IMR-90 (cell line): Measurements from ENCODE around the gene SCYGR6. TPM values are rescaled to one million over a fixed set of nuclear protein-coding genes. Genes with fewer than 3 reads are reported as not detected.
"Not testable (repeated sequence)": the region's sequence is repeated elsewhere in the genome, so short reads cannot be mapped to it uniquely, and the experiment has no call there.

Experiments used
- ATAC-seq: fragments of 200-7000 bp; cut with Tn5 transposase; 2 replicates; pipeline ENCODE4 v1.9.1; 2020; ENCODE audit warnings: low read depth, mild to moderate bottlenecking, moderate library complexity
- BruUV-seq: library from RNA; stranded (reverse); fragments of 400-500 nt; replicated peaks from 2 replicates; lab custom pipeline; 2021; lab: Mats Ljungman, UMichigan
- CTCF ChIA-PET: fragments of 300-600 bp; formaldehyde crosslinking; extraction: SDS; loops from one replicate; lab custom pipeline; 2021; ENCODE audit warnings: antibody characterized with exemption; lab: Yijun Ruan, JAX
- POLR2A ChIA-PET: fragments of 300-600 bp; sonication (Branson Sonifier 250); formaldehyde crosslinking; loops from one replicate; lab custom pipeline; 2022; ENCODE audit warnings: antibody characterized with exemption; ENCODE audit not compliant: unreplicated experiment; lab: Charles Lee
- DNase-seq: peaks from one replicate; pipeline ENCODE4 v3.0.0; 2013
- H2AFZ ChIP-seq: replicated peaks from 2 replicates; pipeline ENCODE3; 2013; ENCODE audit warnings: low read length, mild to moderate bottlenecking; ENCODE audit not compliant: poor library complexity
- H2AK5ac ChIP-seq: 2 replicates; pipeline ENCODE4 v1.6.1; 2013; ENCODE audit warnings: low read depth, low read length, inconsistent platforms
- H2AK9ac ChIP-seq: replicated peaks from 2 replicates; pipeline ENCODE3; 2013; ENCODE audit warnings: mild to moderate bottlenecking, low read depth, low read length, moderate library complexity; ENCODE audit not compliant: poor library complexity
- H2BK120ac ChIP-seq: 2 replicates; pipeline ENCODE4 v1.6.1; 2013; ENCODE audit warnings: low read depth, low read length, inconsistent platforms
- H2BK15ac ChIP-seq: 3 replicates; pipeline ENCODE4 v1.6.1; 2013; ENCODE audit warnings: low read depth, low read length, inconsistent platforms
- H2BK20ac ChIP-seq: 2 replicates; pipeline ENCODE4 v1.6.1; 2013; ENCODE audit warnings: low read depth, mild to moderate bottlenecking, inconsistent platforms, low read length, moderate library complexity
- H2BK5ac ChIP-seq: 2 replicates; pipeline ENCODE4 v1.6.1; 2013; ENCODE audit warnings: mild to moderate bottlenecking, low read depth, low read length, inconsistent platforms; ENCODE audit not compliant: poor library complexity, severe bottlenecking
- H3K14ac ChIP-seq: replicated peaks from 2 replicates; pipeline ENCODE4 v1.6.1; 2013; ENCODE audit warnings: low read depth, low read length, inconsistent platforms
- H3K18ac ChIP-seq: 2 replicates; pipeline ENCODE4 v1.6.1; 2013; ENCODE audit warnings: low read depth, low read length, control low read depth
- H3K23ac ChIP-seq: 2 replicates; pipeline ENCODE4 v1.6.1; 2013; ENCODE audit warnings: low read depth, low read length, inconsistent platforms
- H3K27ac ChIP-seq: 2 replicates; pipeline ENCODE4 v1.5.1; 2013; ENCODE audit warnings: mild to moderate bottlenecking, control low read depth, low read length; ENCODE audit not compliant: insufficient read depth
- H3K27me3 ChIP-seq: 2 replicates; pipeline ENCODE4 v1.6.1; 2013; ENCODE audit warnings: low read length; ENCODE audit not compliant: control insufficient read depth, insufficient read depth
- H3K36me3 ChIP-seq: 2 replicates; pipeline ENCODE4 v1.6.1; 2013; ENCODE audit warnings: low read length, mixed read lengths; ENCODE audit not compliant: control insufficient read depth, insufficient read depth
- H3K4ac ChIP-seq: 2 replicates; pipeline ENCODE4 v1.6.1; 2013; ENCODE audit warnings: low read depth, low read length, inconsistent platforms
- H3K4me1 ChIP-seq: 2 replicates; pipeline ENCODE4 v1.6.1; 2013; ENCODE audit warnings: low read length, mixed read lengths; ENCODE audit not compliant: control insufficient read depth, insufficient read depth
- H3K4me2 ChIP-seq: 2 replicates; pipeline ENCODE4 v1.6.1; 2013; ENCODE audit warnings: low read depth, mild to moderate bottlenecking, control low read depth, low read length, moderate library complexity
- H3K4me3 ChIP-seq: 2 replicates; pipeline ENCODE4 v1.5.1; 2013; ENCODE audit warnings: low read depth, mild to moderate bottlenecking, control low read depth, low read length, moderate library complexity; ENCODE audit not compliant: insufficient read depth
- H3K56ac ChIP-seq: 2 replicates; pipeline ENCODE4 v1.6.1; 2013; ENCODE audit warnings: low read length, inconsistent platforms; ENCODE audit not compliant: insufficient read depth; ENCODE audit errors: extremely low read depth
- H3K79me1 ChIP-seq, 2 experiments: 2 replicates each; pipeline ENCODE4 v1.6.1; 2013; ENCODE audit warnings: low read length in 2 of 2, inconsistent platforms in 1 of 2, low read depth in 1 of 2
- H3K9ac ChIP-seq: 2 replicates; pipeline ENCODE4 v1.6.1; 2013; ENCODE audit warnings: low read depth, low read length, control low read depth
- H3K9me1 ChIP-seq: 2 replicates; pipeline ENCODE4 v1.6.1; 2013; ENCODE audit warnings: low read length, inconsistent platforms; ENCODE audit not compliant: insufficient read depth
- H3K9me3 ChIP-seq: 2 replicates; pipeline ENCODE4 v1.6.1; 2013; ENCODE audit warnings: low read length; ENCODE audit not compliant: control insufficient read depth, insufficient read depth
- H4K20me1 ChIP-seq: 2 replicates; pipeline ENCODE4 v1.6.1; 2013; ENCODE audit warnings: low read length, inconsistent platforms; ENCODE audit not compliant: insufficient read depth
- H4K5ac ChIP-seq: 2 replicates; pipeline ENCODE4 v1.6.1; 2013; ENCODE audit warnings: mild to moderate bottlenecking, low read depth, low read length, control low read depth
- H4K8ac ChIP-seq, 2 experiments: 2 replicates each; pipeline ENCODE4 v1.6.1; 2013; ENCODE audit warnings: low read depth in 2 of 2, low read length in 2 of 2, control low read depth in 1 of 2, inconsistent platforms in 1 of 2
- H4K91ac ChIP-seq: 2 replicates; pipeline ENCODE4 v1.6.1; 2013; ENCODE audit warnings: low read depth, low read length, inconsistent platforms; ENCODE audit not compliant: insufficient read depth
- BHLHE40 ChIP-seq: fragments of 150-350 bp; IDR thresholded peaks from 2 replicates; pipeline ENCODE4 v1.6.1; 2016; ENCODE audit warnings: mild to moderate bottlenecking, low read depth, low read length
- WGBS, 2 experiments: methylation state at CpG; one replicate each; pipeline versions ENCODE4 v1.1.5 to v1.1.7; 2013; ENCODE audit warnings: missing lambda C conversion rate in 2 of 2; ENCODE audit not compliant: insufficient read length in 1 of 2; ENCODE audit errors: extremely low coverage in 2 of 2; 5-methylcytosine and 5-hydroxymethylcytosine counted together
- dilution Hi-C: fragments of 300-500 bp; cut with HindIII; formaldehyde crosslinking; loops from one replicate; pipeline ENCODE4 v1.14.3; 2018; ENCODE audit warnings: low sequenced_read_pairs; ENCODE audit not compliant: unreplicated experiment
- in situ Hi-C: fragments of 300-500 bp; cut with MboI; formaldehyde crosslinking; loops from 3 replicates; pipeline ENCODE4 v1.14.3; 2019; ENCODE audit warnings: low sequenced_read_pairs, inconsistent platforms, mixed read lengths
- intact Hi-C: fragments of 100-400 bp; cut with micrococcal nuclease; formaldehyde crosslinking; loops from 2 replicates; pipeline ENCODE4 v1.10.0; 2022
- polyA plus RNA-seq, 3 experiments: library from polyadenylated mRNA; depleted of rRNA; stranded (reverse); fragments of >200 nt; gene quantifications; 2 replicates each; pipeline ENCODE4 v1.2.3, GENCODE V29; 2012; ENCODE audit warnings: low replicate concordance in 1 of 3
- total RNA-seq: library from RNA; depleted of rRNA; stranded (reverse); fragments of >200 nt; gene quantifications from 2 replicates; pipeline ENCODE4 v1.2.3, GENCODE V29; 2012

SCYGR6 gene
- total and polyA plus RNA-seq, 2 of the 4 experiments (the other 2 are of a cell fraction) = not detected

DNA sequence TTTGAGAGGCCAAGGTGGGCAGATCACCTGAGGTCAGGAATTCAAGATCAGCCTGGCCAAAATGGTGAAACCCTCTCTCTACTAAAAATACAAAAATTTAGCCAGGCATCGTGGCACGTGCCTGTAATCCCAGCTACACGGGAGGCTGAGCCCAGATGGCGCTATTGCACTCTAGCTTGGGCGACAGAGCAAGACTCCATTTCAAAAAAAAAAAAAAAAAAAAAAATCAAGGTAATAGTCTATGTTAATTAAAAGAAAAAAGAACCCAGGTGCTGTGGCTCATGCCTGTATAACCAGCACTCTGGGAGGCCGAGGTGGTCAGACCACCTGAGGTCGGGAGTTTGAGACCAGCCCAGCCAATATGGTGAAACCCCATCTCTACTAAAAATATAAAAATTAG, 16.1 kb upstream of the SCYGR6 start:
- H3K27me3 ChIP-seq, H3K4me1 ChIP-seq, H4K8ac ChIP-seq, H2AFZ ChIP-seq, H3K79me1 ChIP-seq, H4K91ac ChIP-seq, H3K4ac ChIP-seq, H2BK15ac ChIP-seq, H4K5ac ChIP-seq, H3K14ac ChIP-seq, dilution Hi-C loops, H3K4me3 ChIP-seq, H3K9me3 ChIP-seq, H2BK20ac ChIP-seq, ATAC-seq, BruUV-seq, H3K9me1 ChIP-seq, in situ Hi-C loops, H3K4me2 ChIP-seq, H3K36me3 ChIP-seq, H3K23ac ChIP-seq, H2AK5ac ChIP-seq, H3K9ac ChIP-seq, intact Hi-C loops, H2BK5ac ChIP-seq, H4K20me1 ChIP-seq, H2BK120ac ChIP-seq, H3K18ac ChIP-seq, H3K27ac ChIP-seq, DNase-seq, H2AK9ac ChIP-seq, H3K56ac ChIP-seq, POLR2A ChIA-PET: not testable (repeated sequence)
- CTCF ChIA-PET = interaction anchor here (0.6 kb wide), 1 partner anchor 30 kb away, joined by 3 read pairs; no protein-coding TSS in a partner anchor
- 0 out of 2 replicates have a peak, but pooled peaks have one; percentile 16 for TF ChIP-seq BHLHE40
- WGBS, 2 experiments = no CpG with 5 or more reads among the region's 7 CpGs
